ENCODE measurements around the gene SYAP1.
A peak's percentile ranks its signal among the peaks of the same experiment; 100 is the strongest.

Gene SYAP1

DNA sequence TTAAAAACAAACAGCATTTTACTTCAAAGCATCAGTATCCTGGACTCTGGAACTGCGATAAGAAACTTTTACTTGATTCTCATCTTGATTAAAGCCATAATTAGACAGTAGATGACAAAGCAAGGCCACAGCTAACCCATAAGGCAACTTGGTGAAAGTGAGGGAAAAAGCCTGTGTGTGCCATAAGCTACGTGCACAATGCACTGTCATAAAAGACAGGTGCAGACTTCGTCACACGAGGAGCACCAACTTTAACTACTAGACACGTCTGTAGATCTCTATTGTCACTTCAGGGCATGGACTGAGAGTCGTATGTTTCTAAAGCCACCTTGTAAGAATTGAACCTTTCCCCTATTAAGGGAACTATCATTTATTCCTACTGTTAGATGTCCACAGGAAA is 20.0 kb upstream of the SYAP1 start:
- H3K27ac ChIP-seq = no peak overlapping the region
- no peak for TF ChIP-seq ZFX (IDR thresholded peaks at IDR 0.05; ENCODE audit: borderline replicate concordance)
- TF ChIP-seq, protein P1, sequence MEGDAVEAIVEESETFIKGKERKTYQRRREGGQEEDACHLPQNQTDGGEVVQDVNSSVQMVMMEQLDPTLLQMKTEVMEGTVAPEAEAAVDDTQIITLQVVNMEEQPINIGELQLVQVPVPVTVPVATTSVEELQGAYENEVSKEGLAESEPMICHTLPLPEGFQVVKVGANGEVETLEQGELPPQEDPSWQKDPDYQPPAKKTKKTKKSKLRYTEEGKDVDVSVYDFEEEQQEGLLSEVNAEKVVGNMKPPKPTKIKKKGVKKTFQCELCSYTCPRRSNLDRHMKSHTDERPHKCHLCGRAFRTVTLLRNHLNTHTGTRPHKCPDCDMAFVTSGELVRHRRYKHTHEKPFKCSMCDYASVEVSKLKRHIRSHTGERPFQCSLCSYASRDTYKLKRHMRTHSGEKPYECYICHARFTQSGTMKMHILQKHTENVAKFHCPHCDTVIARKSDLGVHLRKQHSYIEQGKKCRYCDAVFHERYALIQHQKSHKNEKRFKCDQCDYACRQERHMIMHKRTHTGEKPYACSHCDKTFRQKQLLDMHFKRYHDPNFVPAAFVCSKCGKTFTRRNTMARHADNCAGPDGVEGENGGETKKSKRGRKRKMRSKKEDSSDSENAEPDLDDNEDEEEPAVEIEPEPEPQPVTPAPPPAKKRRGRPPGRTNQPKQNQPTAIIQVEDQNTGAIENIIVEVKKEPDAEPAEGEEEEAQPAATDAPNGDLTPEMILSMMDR (IDR thresholded peaks at IDR 0.05) = no peak

DNA sequence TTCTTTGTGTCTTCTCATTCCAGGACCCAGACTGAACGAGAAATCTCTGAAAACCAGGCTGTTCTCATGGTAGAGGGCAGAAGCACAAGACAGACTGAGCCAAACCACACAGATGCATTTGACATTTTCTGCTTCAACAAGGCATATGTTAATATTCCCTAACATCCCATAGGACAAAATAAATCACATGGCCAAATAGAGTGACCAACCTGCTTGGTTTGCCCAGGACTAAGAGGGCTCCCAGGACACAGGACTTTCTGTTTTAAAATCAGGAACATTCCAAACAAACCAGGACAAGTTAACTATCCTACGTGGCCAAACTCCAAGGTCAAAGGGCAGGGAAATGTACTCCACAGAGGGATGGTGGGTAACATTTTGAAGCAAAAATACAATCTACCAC is 18.7 kb upstream of the SYAP1 start:
- TF ChIP-seq, protein P1 (IDR thresholded peaks at IDR 0.05) = no peak
- TF ChIP-seq ZFX (IDR thresholded peaks at IDR 0.05; ENCODE audit: borderline replicate concordance) = no peak
- no peak overlapping the region for H3K27ac ChIP-seq

DNA sequence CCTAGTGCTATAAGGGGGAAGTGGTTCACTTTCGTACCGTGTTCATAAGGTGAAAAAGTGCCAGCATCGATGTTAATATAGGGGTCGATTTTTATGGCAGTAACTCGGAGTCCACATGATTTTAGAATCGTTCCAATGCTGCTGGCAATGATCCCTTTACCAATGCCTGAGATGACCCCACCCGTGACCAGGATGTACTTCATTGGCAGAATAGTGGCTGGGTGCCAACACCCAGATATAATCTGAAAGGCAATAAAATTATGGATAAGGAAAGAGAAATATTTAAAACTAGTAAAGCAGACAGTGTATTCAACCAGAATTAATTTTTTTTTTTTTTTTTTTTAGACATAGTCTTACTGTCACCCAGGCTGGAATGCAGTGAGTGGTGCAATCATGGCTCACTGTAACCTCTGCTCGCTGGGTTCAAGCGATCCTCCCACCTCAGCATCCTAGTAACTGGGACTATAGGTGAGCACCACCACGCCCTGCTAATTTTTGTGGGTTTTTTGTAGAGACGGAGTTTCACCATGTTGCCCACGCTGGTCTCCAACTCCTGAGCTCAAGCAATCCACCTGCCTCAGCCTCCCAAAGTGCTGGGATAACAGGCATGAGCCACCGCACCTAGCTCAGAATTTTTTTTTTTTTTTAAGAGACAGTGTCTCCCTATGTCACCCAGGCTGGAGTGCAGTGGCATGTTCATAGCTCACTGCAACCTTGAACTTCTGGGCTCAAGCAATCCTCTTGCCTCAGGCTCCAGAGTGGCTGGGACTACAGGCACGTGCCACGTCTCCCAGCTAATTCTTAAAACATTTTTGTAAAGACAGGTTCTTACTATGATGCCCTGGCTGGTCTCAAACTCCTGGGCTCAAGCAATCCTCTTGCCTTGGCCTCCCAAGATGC is 16.5 kb upstream of the SYAP1 start:
- H3K27ac ChIP-seq = no peak overlapping the region
- no peak for TF ChIP-seq ZFX (IDR thresholded peaks at IDR 0.05; ENCODE audit: borderline replicate concordance)
- TF ChIP-seq, protein P1 (IDR thresholded peaks at IDR 0.05) = no peak

DNA sequence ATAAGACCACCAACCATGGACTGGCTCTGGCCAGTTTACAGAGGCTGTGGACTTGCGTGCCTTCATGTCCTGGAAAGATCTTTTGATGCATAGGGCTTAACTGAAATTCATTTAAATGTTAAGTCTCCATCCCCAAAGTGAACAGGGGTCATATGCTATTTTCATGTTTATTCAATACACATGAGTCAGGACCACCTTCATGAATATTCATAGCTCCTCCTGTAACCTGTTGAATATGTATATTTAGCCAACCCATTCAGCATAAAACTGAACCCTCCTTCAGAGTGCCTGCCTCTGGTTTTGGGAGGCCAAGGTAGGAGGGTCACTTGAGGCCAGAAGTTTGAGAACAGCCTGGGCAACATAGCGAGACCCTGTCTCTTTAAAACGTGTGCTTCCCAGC is 14.0 kb upstream of the SYAP1 start:
- TF ChIP-seq, protein P1 (IDR thresholded peaks at IDR 0.05) = no peak
- no peak for TF ChIP-seq ZFX (IDR thresholded peaks at IDR 0.05; ENCODE audit: borderline replicate concordance)
- no peak overlapping the region for H3K27ac ChIP-seq

DNA sequence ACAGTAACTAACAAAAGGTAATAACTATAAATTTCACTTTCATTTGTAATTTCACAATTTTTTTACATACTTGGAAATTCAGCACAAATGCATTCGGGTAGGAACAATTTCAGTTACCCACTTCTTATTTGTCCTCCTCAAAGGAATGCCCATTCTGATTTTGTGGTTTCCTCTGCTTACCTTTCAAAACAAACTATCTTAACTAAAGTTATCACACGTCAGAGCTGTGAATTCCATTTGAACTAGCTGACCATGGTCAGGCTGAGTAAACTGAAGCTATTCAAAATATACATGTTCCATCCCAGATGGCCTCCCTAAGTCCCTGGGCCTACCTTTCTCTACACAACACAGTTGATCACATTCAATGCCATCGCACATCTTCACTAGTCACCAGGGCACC is 11.4 kb upstream of the SYAP1 start:
- H3K27ac ChIP-seq = no peak overlapping the region
- TF ChIP-seq, protein P1 (IDR thresholded peaks at IDR 0.05) = no peak
- TF ChIP-seq ZFX (IDR thresholded peaks at IDR 0.05; ENCODE audit: borderline replicate concordance) = no peak

DNA sequence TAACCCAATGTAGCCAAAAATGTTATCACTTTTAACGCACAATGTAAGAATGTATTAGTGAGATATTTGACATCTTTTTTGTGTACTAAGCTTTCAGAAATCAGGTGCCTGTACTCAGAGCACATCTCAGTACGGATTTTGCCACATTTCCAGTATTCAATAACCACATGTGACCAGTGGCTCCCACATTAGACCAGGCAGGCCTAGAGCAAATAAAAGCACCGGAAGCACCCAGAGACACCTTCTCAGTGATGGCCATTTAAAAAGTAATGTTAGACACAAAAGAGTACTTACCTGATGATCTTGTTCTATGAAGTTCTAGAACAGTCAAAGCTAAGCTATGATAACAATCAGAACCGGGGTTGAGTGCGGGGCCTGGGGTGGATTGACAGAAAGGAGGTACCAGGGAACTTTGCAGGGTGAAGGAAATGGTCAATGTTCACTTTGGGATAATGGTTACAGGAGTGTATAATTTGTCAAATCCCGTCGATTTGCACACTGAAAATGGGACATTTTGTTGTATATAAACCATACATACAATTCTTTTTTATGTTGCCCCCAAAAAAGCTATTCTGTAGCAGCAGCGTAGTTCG is 8.1 kb upstream of the SYAP1 start:
- TF ChIP-seq, protein P1 (IDR thresholded peaks at IDR 0.05) = no peak
- H3K27ac ChIP-seq = peak overlapping the region; percentile 58; the same call in 1 of the 2 replicates

Data from 22Rv1 (cell line).